Caco-2 (cell line): ENCODE data around the gene RFX4. TPM values are rescaled to one million over a fixed set of nuclear protein-coding genes. Genes with fewer than 3 reads are reported as not detected.

Source experiments
- BruUV-seq: library from RNA; stranded (reverse); fragments of 400-500 nt; replicated peaks from 2 replicates; lab custom pipeline; 2021; lab: Mats Ljungman, UMichigan
- CTCF ChIA-PET: fragments of 300-600 bp; sonication (Branson Sonifier 250); formaldehyde crosslinking; loops from one replicate; lab custom pipeline; 2022; ENCODE audit warnings: antibody characterized with exemption; lab: Charles Lee
- POLR2A ChIA-PET: fragments of 300-600 bp; sonication (Branson Sonifier 250); formaldehyde crosslinking; loops from one replicate; lab custom pipeline; 2022; ENCODE audit warnings: antibody characterized with exemption; lab: Charles Lee
- DNase-seq, 2 experiments: peaks; one replicate each; pipeline versions ENCODE4 v3.0.0 to v3.0.0-alpha.2; 2020 to 2022
- H3K27me3 ChIP-seq: replicated peaks from 2 replicates; pipeline ENCODE4 v1.6.0; 2011; ENCODE audit warnings: low read length; ENCODE audit not compliant: control insufficient read depth, insufficient read depth
- H3K36me3 ChIP-seq: 2 replicates; pipeline ENCODE4 v1.5.1; 2011; ENCODE audit warnings: low read length; ENCODE audit not compliant: control insufficient read depth, insufficient read depth
- H3K4me1 ChIP-seq: fragments of 250-450 bp; sonication (Bioruptor Pico); 2 replicates; pipeline ENCODE4 v1.5.1; 2020; ENCODE audit warnings: mild to moderate bottlenecking
- H3K4me3 ChIP-seq: 2 replicates; pipeline ENCODE4 v1.5.1; 2011; ENCODE audit warnings: low read depth, mild to moderate bottlenecking, control low read depth, low read length
- H3K9me3 ChIP-seq: fragments of 250-450 bp; sonication (Bioruptor Pico); 2 replicates; pipeline ENCODE4 v1.5.1; 2020; ENCODE audit warnings: mild to moderate bottlenecking, moderate library complexity
- H3K27ac Mint-ChIP-seq: one replicate; pipeline ENCODE4 v1.8.0; 2022; ENCODE audit warnings: mixed read lengths; ENCODE audit not compliant: unreplicated experiment
- H3K27me3 Mint-ChIP-seq: one replicate; pipeline ENCODE4 v1.8.0; 2022; ENCODE audit warnings: mixed read lengths; ENCODE audit not compliant: insufficient read depth, unreplicated experiment
- H3K36me3 Mint-ChIP-seq: one replicate; pipeline ENCODE4 v1.8.0; 2022; ENCODE audit warnings: mild to moderate bottlenecking, mixed read lengths; ENCODE audit not compliant: insufficient read depth, unreplicated experiment
- H3K4me1 Mint-ChIP-seq: one replicate; pipeline ENCODE4 v1.8.0; 2022; ENCODE audit warnings: low read depth, mixed read lengths; ENCODE audit not compliant: unreplicated experiment
- H3K4me3 Mint-ChIP-seq: one replicate; pipeline ENCODE4 v1.8.0; 2022; ENCODE audit warnings: mild to moderate bottlenecking, moderate library complexity, mixed read lengths; ENCODE audit not compliant: unreplicated experiment
- H3K9me3 Mint-ChIP-seq: one replicate; pipeline ENCODE4 v1.8.0; 2022; ENCODE audit warnings: mixed read lengths; ENCODE audit not compliant: unreplicated experiment
- CTCF ChIP-seq, 2 experiments: fragments of 200-600 bp in 1 of 2; IDR thresholded peaks; 1 replicate in 1 of 2; 2 replicates in 1 of 2; pipeline versions ENCODE4 v1.5.1 to v1.8.0; 2011 to 2022; ENCODE audit warnings: antibody characterized with exemption in 1 of 2, control low read depth in 1 of 2, inconsistent platforms in 1 of 2, low read depth in 1 of 2, low read length in 1 of 2, mild to moderate bottlenecking in 1 of 2, moderate library complexity in 1 of 2; ENCODE audit not compliant: insufficient read depth in 1 of 2, severe bottlenecking in 1 of 2, unreplicated experiment in 1 of 2
- intact Hi-C: fragments of 100-400 bp; cut with micrococcal nuclease; formaldehyde crosslinking; loops from one replicate; pipeline ENCODE4 v1.10.0; 2022; ENCODE audit not compliant: unreplicated experiment
- total RNA-seq: library from RNA; stranded (reverse); gene quantifications from 2 replicates; pipeline ENCODE4 v1.2.3, GENCODE V29; 2022

The RFX4 gene
- total RNA-seq, 1 experiment from 2014 or later, result not detected

GRCh38 chr12:106714926-106715325 lies 132.1 kb downstream of the RFX4 start:
- no peak overlapping the region for H3K4me3 Mint-ChIP-seq
- H3K27ac Mint-ChIP-seq, result no peak overlapping the region
- TF ChIP-seq CTCF (IDR thresholded peaks at IDR 0.05; ENCODE audit: insufficient read depth in 1 of 2, low read depth in 1 of 2, low read length in 1 of 2, severe bottlenecking in 1 of 2, unreplicated experiment in 1 of 2), result no peak
- POLR2A ChIA-PET, result no interaction called here
- no peaks in the 10 kb centered on the region for H3K9me3 ChIP-seq
- H3K4me1 Mint-ChIP-seq, result peaks cover 6% of the 10 kb centered on the region
- no peaks in the 10 kb centered on the region for H3K9me3 Mint-ChIP-seq
- no TSS peak for BruUV-seq
- H3K27me3 Mint-ChIP-seq, result no peaks in the 10 kb centered on the region
- no peak for DNase-seq
- no peaks in the 10 kb centered on the region for H3K36me3 ChIP-seq
- no peaks in the 10 kb centered on the region for H3K27me3 ChIP-seq
- no peak overlapping the region for H3K4me3 ChIP-seq
- H3K36me3 Mint-ChIP-seq, result no peaks in the 10 kb centered on the region
- intact Hi-C loops, result no loop called here
- H3K4me1 ChIP-seq, result no peaks in the 10 kb centered on the region
- CTCF ChIA-PET, result no interaction called here

- Histone ChIP-seq H3K36me3 (no peaks in the 10 kb centered on the region), H3K9me3 (no peaks in the 10 kb centered on the region), H3K27me3 (no peaks in the 10 kb centered on the region), H3K4me3 (no peak overlapping the region), H3K4me1 (no peaks in the 10 kb centered on the region)
- no peaks in the 10 kb centered on the region for H3K27me3 Mint-ChIP-seq
- H3K4me3 Mint-ChIP-seq, result no peak overlapping the region
- H3K4me1 Mint-ChIP-seq, result peaks cover 6% of the 10 kb centered on the region
- no peaks in the 10 kb centered on the region for H3K36me3 Mint-ChIP-seq
- ChIA-PET POLR2A (no interaction called here), CTCF (no interaction called here)
- no peak overlapping the region for H3K27ac Mint-ChIP-seq
- DNase-seq, result no peak
- no peak for TF ChIP-seq CTCF (IDR thresholded peaks at IDR 0.05; ENCODE audit: insufficient read depth in 1 of 2, low read depth in 1 of 2, low read length in 1 of 2, severe bottlenecking in 1 of 2, unreplicated experiment in 1 of 2)
- no peaks in the 10 kb centered on the region for H3K9me3 Mint-ChIP-seq
- BruUV-seq, result no TSS peak
- intact Hi-C loops, result no loop called here
Measured at GRCh38 chr12:106715582-106715981, 132.8 kb downstream of the RFX4 start.

GRCh38 chr12:106717673-106718072 lies 134.9 kb downstream of the RFX4 start:
- H3K27me3 Mint-ChIP-seq, result no peaks in the 10 kb centered on the region
- no peak overlapping the region for H3K4me3 Mint-ChIP-seq
- Histone ChIP-seq H3K4me1 (no peaks in the 10 kb centered on the region), H3K27me3 (no peaks in the 10 kb centered on the region), H3K36me3 (no peaks in the 10 kb centered on the region), H3K9me3 (no peaks in the 10 kb centered on the region), H3K4me3 (no peak overlapping the region)
- intact Hi-C loops, result no loop called here
- peaks cover 5% of the 10 kb centered on the region for H3K4me1 Mint-ChIP-seq
- ChIA-PET CTCF (no interaction called here), POLR2A (no interaction called here)
- H3K27ac Mint-ChIP-seq, result no peak overlapping the region
- no TSS peak for BruUV-seq
- H3K9me3 Mint-ChIP-seq, result no peaks in the 10 kb centered on the region
- no peak for TF ChIP-seq CTCF (IDR thresholded peaks at IDR 0.05; ENCODE audit: insufficient read depth in 1 of 2, low read depth in 1 of 2, low read length in 1 of 2, severe bottlenecking in 1 of 2, unreplicated experiment in 1 of 2)
- no peaks in the 10 kb centered on the region for H3K36me3 Mint-ChIP-seq
- DNase-seq, result no peak
